Cardiac fibroblast (primary cell): Measurements from ENCODE around the gene POLE.

Experiments used
- DNase-seq, 2 donors: peaks; one replicate each; pipeline versions ENCODE4 v3.0.0 to v3.0.0-alpha.2; 2010; ENCODE audit warnings: low read depth in 2 of 2
- H3K4me3 ChIP-seq, 2 donors: replicated peaks in 1 of 2; 1 replicate in 1 of 2; 2 replicates in 1 of 2; pipeline ENCODE4 v1.5.1; 2011; ENCODE audit warnings: low read depth in 2 of 2, low read length in 2 of 2, mild to moderate bottlenecking in 2 of 2, moderate library complexity in 1 of 2
- TF ChIP-seq, protein P1 (sequence below): IDR thresholded peaks from one replicate; pipeline ENCODE4 v1.5.1; 2011; ENCODE audit warnings: low read depth, mild to moderate bottlenecking, low read length, inconsistent platforms

The POLE gene

DNA sequence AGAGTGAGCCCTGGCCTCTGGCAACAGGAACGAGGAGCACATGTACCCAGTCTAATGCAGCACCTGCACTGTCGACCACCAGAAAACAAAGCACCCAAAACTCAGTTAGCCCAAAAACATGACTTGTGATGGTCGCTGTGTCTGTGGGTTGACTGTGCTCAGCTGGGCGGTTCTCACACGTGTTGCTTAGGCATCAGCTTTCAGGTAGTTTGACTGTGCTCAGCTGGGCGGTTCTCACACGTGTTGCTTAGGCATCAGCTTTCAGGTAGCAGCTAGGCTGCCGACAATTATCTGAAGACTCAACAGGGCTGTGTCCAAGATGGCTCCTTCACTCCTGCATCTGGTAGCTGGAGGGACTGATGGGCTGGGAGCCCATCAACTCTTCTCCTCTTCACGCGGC lies 75.5 kb downstream of the POLE start:
- no peak for DNase-seq
- H3K4me3 ChIP-seq, result no peak overlapping the region
- TF ChIP-seq, protein P1, sequence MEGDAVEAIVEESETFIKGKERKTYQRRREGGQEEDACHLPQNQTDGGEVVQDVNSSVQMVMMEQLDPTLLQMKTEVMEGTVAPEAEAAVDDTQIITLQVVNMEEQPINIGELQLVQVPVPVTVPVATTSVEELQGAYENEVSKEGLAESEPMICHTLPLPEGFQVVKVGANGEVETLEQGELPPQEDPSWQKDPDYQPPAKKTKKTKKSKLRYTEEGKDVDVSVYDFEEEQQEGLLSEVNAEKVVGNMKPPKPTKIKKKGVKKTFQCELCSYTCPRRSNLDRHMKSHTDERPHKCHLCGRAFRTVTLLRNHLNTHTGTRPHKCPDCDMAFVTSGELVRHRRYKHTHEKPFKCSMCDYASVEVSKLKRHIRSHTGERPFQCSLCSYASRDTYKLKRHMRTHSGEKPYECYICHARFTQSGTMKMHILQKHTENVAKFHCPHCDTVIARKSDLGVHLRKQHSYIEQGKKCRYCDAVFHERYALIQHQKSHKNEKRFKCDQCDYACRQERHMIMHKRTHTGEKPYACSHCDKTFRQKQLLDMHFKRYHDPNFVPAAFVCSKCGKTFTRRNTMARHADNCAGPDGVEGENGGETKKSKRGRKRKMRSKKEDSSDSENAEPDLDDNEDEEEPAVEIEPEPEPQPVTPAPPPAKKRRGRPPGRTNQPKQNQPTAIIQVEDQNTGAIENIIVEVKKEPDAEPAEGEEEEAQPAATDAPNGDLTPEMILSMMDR, result no peak

DNA sequence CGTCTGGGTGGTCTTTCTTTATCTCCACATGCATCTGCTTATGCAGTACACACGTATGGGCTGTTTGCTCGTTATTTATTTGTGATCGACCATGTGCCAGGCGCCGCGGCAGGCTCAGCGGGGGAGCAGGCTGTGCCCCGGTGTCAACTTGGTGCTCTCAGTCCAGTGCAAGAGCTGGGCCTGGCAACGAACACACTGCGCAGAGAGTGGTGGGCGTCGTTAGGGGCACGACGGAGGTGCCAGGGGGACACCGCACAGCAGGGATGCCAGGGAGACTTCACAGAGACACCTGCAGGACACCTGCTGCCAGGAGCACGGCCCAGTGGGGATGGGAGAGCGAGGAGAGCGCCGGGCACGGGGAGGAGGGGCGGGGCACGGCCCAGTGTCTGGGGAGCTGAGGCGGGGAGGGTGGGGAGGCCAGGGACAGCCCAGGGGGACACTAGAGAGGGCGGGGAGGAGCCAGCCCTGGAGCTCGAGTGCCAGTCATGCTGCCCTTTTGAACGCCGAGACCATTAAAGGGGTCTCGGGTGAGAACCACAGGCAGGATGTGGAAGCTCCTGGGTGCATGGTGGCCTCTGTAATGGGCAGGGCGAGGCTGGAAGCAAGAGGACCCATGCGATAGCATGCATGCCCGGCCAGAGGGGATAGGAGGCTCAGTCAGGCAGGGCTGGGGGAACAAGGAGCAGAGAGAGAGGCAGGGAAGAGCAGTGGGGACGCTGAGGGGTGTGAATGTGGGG lies 76.1 kb downstream of the POLE start:
- DNase-seq, result no peak
- TF ChIP-seq, protein P1, result no peak

DNA sequence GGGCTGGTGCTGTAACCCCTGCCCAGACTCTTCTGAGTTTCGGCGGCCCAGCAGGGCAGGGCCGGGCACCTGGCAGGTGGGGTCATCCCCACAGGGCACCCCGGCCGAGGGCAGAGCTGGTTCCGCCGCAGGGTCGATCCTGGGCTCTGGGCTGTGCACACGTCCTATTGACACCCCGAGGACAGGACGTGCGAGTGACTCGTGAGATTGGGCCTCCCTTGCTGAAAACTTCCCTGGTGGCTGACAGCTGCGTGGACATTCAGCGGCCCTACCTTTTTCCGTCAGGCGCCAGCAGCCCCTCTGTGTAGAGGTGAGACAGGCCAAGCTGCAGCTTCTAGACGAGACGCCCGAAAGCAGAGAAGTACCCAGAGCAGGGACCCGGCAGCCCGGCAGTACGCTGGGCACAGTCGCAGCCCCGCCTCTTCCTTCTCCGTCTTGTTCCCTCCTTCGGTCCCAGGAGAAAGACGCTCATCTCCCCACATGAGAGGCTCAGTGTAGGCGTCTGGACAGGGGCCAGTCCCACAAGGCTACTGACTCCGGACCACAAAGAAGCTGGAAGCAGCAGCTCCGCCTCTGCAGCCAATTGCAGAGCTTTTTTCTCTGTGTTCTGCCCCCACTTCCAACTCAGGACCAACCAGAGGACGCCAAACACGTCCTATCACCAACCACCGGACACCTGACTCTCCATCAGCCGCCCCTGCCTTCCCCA lies 76.9 kb downstream of the POLE start, which contains the start of gene LRCOL1:
TSS of gene LRCOL1 (minus strand) at position 532 of the 709 bp plus-strand sequence. CDS start 4,331 bp downstream, outside the sequence.
- TF ChIP-seq, protein P1, result no peak
- peak within 1 kb of the TSS in 1 of 2 donors; percentile 30 for H3K4me3 ChIP-seq
- peak; percentile 84 to 86 for DNase-seq

More for the DNA sequence above, 76.1 kb downstream of the POLE start:
- H3K4me3 ChIP-seq, result no peak overlapping the region

DNA sequence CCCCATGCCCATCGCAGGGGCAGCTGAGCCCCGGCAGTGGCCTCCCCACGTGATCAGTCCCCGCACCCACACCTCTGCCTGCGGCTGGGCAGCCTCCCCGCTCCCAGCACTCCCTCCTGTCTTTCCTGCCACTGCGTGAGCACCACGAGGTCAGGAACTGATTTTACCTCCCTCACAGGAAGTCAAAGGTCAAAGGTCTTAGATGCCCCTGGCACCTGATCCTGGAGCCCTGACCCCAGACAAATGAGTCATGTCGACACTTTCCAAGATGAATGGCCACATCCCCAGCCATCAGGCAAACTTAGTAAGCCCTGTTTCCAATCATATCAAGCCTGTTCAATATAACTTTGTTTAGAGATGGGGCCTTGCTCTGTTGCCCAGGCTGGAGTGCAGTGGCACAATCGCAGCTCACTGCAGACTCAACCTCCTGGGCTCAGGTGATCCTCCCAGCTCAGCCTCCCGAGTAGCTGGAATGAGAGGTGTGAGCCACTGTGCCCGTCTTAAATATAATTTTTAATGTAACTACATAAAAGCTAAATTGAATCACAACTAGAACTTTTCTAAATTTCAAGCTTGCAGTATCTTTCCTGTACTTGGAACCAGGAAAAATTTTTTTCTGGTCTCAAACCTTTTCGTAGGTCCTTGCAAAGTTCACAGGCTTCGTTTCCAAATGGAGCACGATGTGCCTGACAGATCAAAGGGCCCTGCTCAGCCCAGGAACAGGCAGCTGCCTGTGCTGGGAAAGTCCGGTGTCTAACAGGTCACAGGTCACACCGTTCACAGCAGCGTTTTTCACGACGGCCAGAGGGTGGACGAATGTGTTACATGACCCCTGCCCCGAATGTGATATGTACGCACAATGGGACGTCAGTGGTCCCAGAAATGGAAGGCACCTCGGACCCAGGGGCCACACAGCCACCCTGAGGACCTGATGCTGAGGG lies 78.6 kb downstream of the POLE start:
- TF ChIP-seq, protein P1, result no peak
- H3K4me3 ChIP-seq, result no peak overlapping the region

DNA sequence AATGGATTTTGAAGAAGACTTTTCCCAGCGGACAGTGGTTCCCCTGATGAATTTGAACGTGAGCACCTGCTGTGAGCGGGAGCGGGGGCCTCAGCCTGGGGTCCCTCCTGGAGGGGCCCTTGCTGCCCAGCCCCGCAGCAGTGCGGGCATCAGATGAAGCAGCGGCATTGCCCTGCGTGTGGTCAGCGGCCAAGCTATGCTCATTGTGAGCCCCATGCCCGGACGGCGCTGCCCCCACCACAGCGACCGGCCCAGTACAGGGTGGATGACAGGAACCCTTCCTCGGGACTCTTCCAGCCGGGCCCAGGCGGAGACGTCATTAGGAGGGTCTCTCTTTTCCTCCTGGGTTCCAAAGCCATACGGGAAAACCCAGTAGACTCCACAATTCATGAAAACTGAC lies 80.2 kb downstream of the POLE start:
- no peak for DNase-seq
- no peak overlapping the region for H3K4me3 ChIP-seq
- TF ChIP-seq, protein P1, result no peak

More for the DNA sequence above, 78.6 kb downstream of the POLE start:
- no peak for DNase-seq

DNA sequence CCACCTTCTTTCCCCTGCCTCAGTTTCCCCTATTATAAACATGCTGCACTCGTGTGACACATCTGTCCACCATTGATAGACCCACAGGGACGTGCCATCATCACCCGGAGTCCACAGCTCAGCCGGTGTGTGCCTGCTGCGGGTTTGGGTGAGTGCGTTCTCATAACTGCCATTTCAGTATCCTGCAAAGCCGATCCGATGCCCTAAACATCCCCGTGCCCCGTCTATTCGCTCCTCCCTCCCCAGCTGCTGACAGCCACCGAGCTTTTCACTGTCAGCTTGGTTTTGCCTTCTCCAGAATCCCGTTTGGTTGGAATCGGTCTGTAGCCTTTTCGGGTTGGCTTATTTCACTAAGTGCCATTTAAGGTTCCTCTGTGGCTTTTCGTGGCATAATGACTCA lies 80.7 kb downstream of the POLE start:
- TF ChIP-seq, protein P1, result no peak
- DNase-seq, result no peak
- H3K4me3 ChIP-seq, result no peak overlapping the region
